HepG2 (cell line): ENCODE measurements around the gene MYL2. TPM values are rescaled to one million over a fixed set of nuclear protein-coding genes. Genes with fewer than 3 reads are reported as not detected.

Source experiments
- ATAC-seq: fragments of 200-7000 bp; cut with Tn5 transposase; 3 replicates; pipeline ENCODE4 v1.9.1; 2020; ENCODE audit warnings: mild to moderate bottlenecking, moderate library complexity
- BruUV-seq: library from RNA; stranded (reverse); fragments of 400-500 nt; replicated peaks from 2 replicates; lab custom pipeline; 2021; lab: Mats Ljungman, UMichigan
- CTCF ChIA-PET: fragments of 300-600 bp; formaldehyde crosslinking; extraction: SDS; loops from one replicate; lab custom pipeline; 2021; ENCODE audit warnings: low total read pairs, inconsistent platforms, low intra/inter-chr PET ratio; lab: Yijun Ruan, JAX
- POLR2A ChIA-PET: fragments of 350-600 bp; sonication (Branson Sonifier 250); formaldehyde crosslinking; loops from one replicate; lab custom pipeline; 2020; ENCODE audit warnings: antibody characterized with exemption, inconsistent platforms; lab: Yijun Ruan, JAX
- DNase-seq: peaks from one replicate; pipeline ENCODE4 v3.0.0-alpha.2; 2015; ENCODE audit warnings: low spot score
- FAIRE-seq: peaks from 3 replicates; lab custom pipeline; 2011; peaks lifted over from hg19 to GRCh38; lab: Jason Lieb, UNC
- H2AFZ ChIP-seq: one replicate; pipeline ENCODE4 v1.6.1; 2011; ENCODE audit warnings: low read length, inconsistent platforms
- H3K27ac ChIP-seq: fragments of 300-600 bp; 3 replicates; pipeline ENCODE4 v1.8.0; 2011; ENCODE audit warnings: mixed run types, mild to moderate bottlenecking, mixed read lengths, low read length, inconsistent platforms; ENCODE audit not compliant: insufficient read depth; ENCODE audit errors: extremely low read length
- H3K27me3 ChIP-seq, 2 experiments: fragments of 200-600 bp in 1 of 2; 2 replicates in 1 of 2; 3 replicates in 1 of 2; pipeline versions ENCODE4 v1.6.0 to v1.8.0; 2011; ENCODE audit warnings: low read length in 2 of 2, mild to moderate bottlenecking in 2 of 2, moderate library complexity in 2 of 2, inconsistent platforms in 1 of 2; ENCODE audit not compliant: insufficient read depth in 2 of 2, control insufficient read depth in 1 of 2
- H3K36me3 ChIP-seq, 2 experiments: fragments of 200-600 bp in 1 of 2; replicated peaks in 1 of 2; 2 replicates in 1 of 2; 3 replicates in 1 of 2; pipeline versions ENCODE4 v1.5.1 to v1.8.0; 2011; ENCODE audit warnings: low read length in 2 of 2, inconsistent platforms in 1 of 2; ENCODE audit not compliant: insufficient read depth in 2 of 2, control insufficient read depth in 1 of 2
- H3K4me1 ChIP-seq: 2 replicates; pipeline ENCODE4 v1.5.1; 2012; ENCODE audit warnings: low read length, inconsistent platforms; ENCODE audit not compliant: insufficient read depth
- H3K4me2 ChIP-seq: 2 replicates; pipeline ENCODE4 v1.6.0; 2011; ENCODE audit warnings: low read depth, low read length, inconsistent platforms
- H3K4me3 ChIP-seq, 3 experiments: fragments of 200-600 bp in 1 of 3; sonication (generic), shearing (Covaris generic) in 1 of 3; replicated peaks in 1 of 3; 2 replicates each; pipeline ENCODE4 v1.5.1; 2011 to 2016; ENCODE audit warnings: low read length in 3 of 3, inconsistent platforms in 2 of 3, low read depth in 2 of 3, mild to moderate bottlenecking in 2 of 3, control low read depth in 1 of 3, mixed read lengths in 1 of 3; ENCODE audit not compliant: insufficient read depth in 1 of 3
- H3K79me2 ChIP-seq: one replicate; pipeline ENCODE4 v1.6.1; 2011; ENCODE audit warnings: low read length, inconsistent platforms; ENCODE audit not compliant: insufficient read depth
- H3K9ac ChIP-seq: 2 replicates; pipeline ENCODE4 v1.6.0; 2011; ENCODE audit warnings: mild to moderate bottlenecking, low read depth, low read length, inconsistent platforms; ENCODE audit not compliant: insufficient read depth
- H3K9me3 ChIP-seq: 2 replicates; pipeline ENCODE4 v1.5.1; 2012; ENCODE audit warnings: mild to moderate bottlenecking, low read length
- H4K20me1 ChIP-seq: 2 replicates; pipeline ENCODE4 v1.6.0; 2011; ENCODE audit warnings: inconsistent platforms, mild to moderate bottlenecking, low read length, moderate library complexity; ENCODE audit not compliant: insufficient read depth
- CENPX ChIP-seq: sonication (generic); formaldehyde crosslinking; IDR thresholded peaks from 2 replicates; pipeline ENCODE4 v1.9.0; 2021; ENCODE audit warnings: mild to moderate bottlenecking, missing genetic modification reagents, moderate library complexity
- PAF1 ChIP-seq: IDR thresholded peaks from 2 replicates; pipeline ENCODE4 v1.6.1; 2016; ENCODE audit warnings: missing genetic modification reagents, missing compliant biosample characterization
- ZBTB40 ChIP-seq, 2 experiments: fragments of 450-650 bp in 1 of 2; sonication (generic) in 1 of 2; formaldehyde crosslinking in 1 of 2; IDR thresholded peaks; 2 replicates each; pipeline versions ENCODE4 v1.6.1 to v1.8.0; 2016 to 2022; ENCODE audit warnings: antibody characterized with exemption in 1 of 2, mild to moderate bottlenecking in 1 of 2, missing genetic modification reagents in 1 of 2
- ZNF30 ChIP-seq: sonication (generic); formaldehyde crosslinking; IDR thresholded peaks from 2 replicates; pipeline ENCODE4 v1.5.0; 2020; ENCODE audit warnings: mild to moderate bottlenecking, missing genetic modification reagents
- ZNF329 ChIP-seq: sonication (generic); formaldehyde crosslinking; IDR thresholded peaks from 2 replicates; pipeline ENCODE4 v1.9.0; 2021; ENCODE audit warnings: low read depth, mild to moderate bottlenecking, missing genetic modification reagents
- ZNF451 ChIP-seq: sonication (generic); formaldehyde crosslinking; IDR thresholded peaks from 2 replicates; pipeline ENCODE4 v1.5.0; 2020; ENCODE audit warnings: mild to moderate bottlenecking, missing genetic modification reagents
- ZNF468 ChIP-seq: sonication (generic); formaldehyde crosslinking; IDR thresholded peaks from 2 replicates; pipeline ENCODE4 v1.8.0; 2022; ENCODE audit warnings: mild to moderate bottlenecking, moderate library complexity, missing genetic modification reagents
- ZNF580 ChIP-seq: IDR thresholded peaks from 2 replicates; pipeline ENCODE4 v1.6.1; 2016; ENCODE audit warnings: low read depth, borderline replicate concordance
- ZNF724P ChIP-seq: sonication (generic); formaldehyde crosslinking; IDR thresholded peaks from 2 replicates; pipeline ENCODE4 v1.8.0; 2022; ENCODE audit warnings: missing genetic modification reagents, borderline replicate concordance
- ZNF768 ChIP-seq: sonication (generic); formaldehyde crosslinking; IDR thresholded peaks from 2 replicates; pipeline ENCODE4 v1.4.0; 2020; ENCODE audit warnings: missing genetic modification reagents
- WGBS: methylation state at CpG from one replicate; pipeline ENCODE4 v1.1.6; 2017; ENCODE audit warnings: low lambda C conversion rate; 5-methylcytosine and 5-hydroxymethylcytosine counted together
- in situ Hi-C: cut with HindIII; loops from 2 replicates; pipeline ENCODE4 v1.10.0; 2017; ENCODE audit warnings: low pct_unique_long_range_greater_than_20kb; ENCODE audit not compliant: extremely low pct_ligation_motif_present
- intact Hi-C: fragments of 100-400 bp; cut with micrococcal nuclease; formaldehyde crosslinking; loops from one replicate; pipeline ENCODE4 v1.10.0; 2022; ENCODE audit not compliant: unreplicated experiment
- polyA plus RNA-seq, 8 experiments: library from polyadenylated mRNA; depleted of rRNA in 3 of 8; stranded (reverse) in 7 of 8; unstranded in 1 of 8; fragments of >200 nt; fragmentation: Illumina TruSeq in 4 of 8; extraction: Trizol in 4 of 8; gene quantifications; 2 replicates each; pipeline versions ENCODE4 v1.2.1 to v1.2.3, GENCODE V29; 2011 to 2016; ENCODE audit warnings: low read depth in 4 of 8, missing spikeins in 1 of 8, mixed read lengths in 1 of 8; ENCODE audit not compliant: insufficient read depth in 1 of 8
- total RNA-seq, 5 experiments: library from RNA; depleted of rRNA; stranded (reverse); fragments of >200 nt; fragmentation: Illumina TruSeq; extraction: Trizol; gene quantifications; 2 replicates each; pipeline ENCODE4 v1.2.3, GENCODE V29; 2016; ENCODE audit warnings: low read depth in 1 of 5

The MYL2 gene
- total and polyA plus RNA-seq, 2 of the 13 experiments (the other 11 are each of a cell fraction or from before 2014, with no cell fraction given) = not detected

GRCh38 chr12:110874351-110874750 is 46.0 kb downstream of the MYL2 start:
- no peak for DNase-seq
- Histone ChIP-seq H3K79me2 (no peaks in the 10 kb centered on the region), H3K4me3 (no peak overlapping the region), H3K4me1 (no peaks in the 10 kb centered on the region), H3K9ac (no peak overlapping the region), H2AFZ (no peak overlapping the region), H3K4me2 (no peak overlapping the region), H4K20me1 (no peaks in the 10 kb centered on the region), H3K27me3 (peaks cover 0 to 7% of the 10 kb centered on the region in 2 experiments; a peak in 2 of 5 replicates), H3K9me3 (no peaks in the 10 kb centered on the region), H3K36me3 (no peaks in the 10 kb centered on the region), H3K27ac (no peak overlapping the region)
- FAIRE-seq = no peak
- WGBS = 4% methylated on average over 2 of the region's 2 CpGs
- TF ChIP-seq ZNF329 (CRISPR knock-in tag) = peak; percentile 91
- TF ChIP-seq ZNF724P (CRISPR knock-in tag) = no peak
- ATAC-seq = no peak
- ChIA-PET CTCF (no interaction called here), POLR2A (no interaction called here)
- no TSS peak for BruUV-seq
- in situ Hi-C loops = no loop called here
- intact Hi-C loops = no loop called here

GRCh38 chr12:110872100-110872499 is 48.3 kb downstream of the MYL2 start:
- POLR2A ChIA-PET = no interaction called here
- H3K4me3 ChIP-seq = no peak overlapping the region
- 12% methylated on average over 4 of the region's 4 CpGs for WGBS
- intact Hi-C loops = no loop called here
- no peaks in the 10 kb centered on the region for H3K9me3 ChIP-seq
- peaks cover 0 to 7% of the 10 kb centered on the region in 2 experiments; a peak in 2 of 5 replicates for H3K27me3 ChIP-seq
- H3K4me1 ChIP-seq = no peaks in the 10 kb centered on the region
- H3K9ac ChIP-seq = no peak overlapping the region
- CTCF ChIA-PET = no interaction called here
- no TSS peak for BruUV-seq
- H3K79me2 ChIP-seq = no peaks in the 10 kb centered on the region
- H2AFZ ChIP-seq = no peak overlapping the region
- H3K27ac ChIP-seq = no peak overlapping the region
- no peak for FAIRE-seq
- H3K36me3 ChIP-seq = no peaks in the 10 kb centered on the region
- no peak for ATAC-seq
- H4K20me1 ChIP-seq = no peaks in the 10 kb centered on the region
- DNase-seq = no peak
- no peak overlapping the region for H3K4me2 ChIP-seq
- in situ Hi-C loops = no loop called here
- TF ChIP-seq ZNF468 = no peak
- TF ChIP-seq ZBTB40 (IDR thresholded peaks at IDR 0.05) = peak; percentile 40; the same call in 1 of the 2 replicates
- TF ChIP-seq ZBTB40 (CRISPR knock-in tag; IDR thresholded peaks at IDR 0.05) = peak; percentile 97
- no peak for TF ChIP-seq ZNF30
- TF ChIP-seq ZNF768 = no peak
- no peak for TF ChIP-seq PAF1 (CRISPR knock-in tag)
- TF ChIP-seq ZNF451 (CRISPR knock-in tag) = no peak
- no peak for TF ChIP-seq CENPX
- TF ChIP-seq ZNF580 = no peak
